ENCODE data around the gene CNOT4. TPM values are rescaled to one million over a fixed set of nuclear protein-coding genes. Genes with fewer than 3 reads are reported as not detected.

The CNOT4 gene
- total RNA-seq, 1 experiment from 2014 or later = 22.0 TPM

GRCh38 chr7:135558337-135558767 lies 48.5 kb upstream of the CNOT4 start:
- BruUV-seq (replicated peaks) = no TSS peak
- peaks cover 4% of the 10 kb centered on the region for H3K27me3 Mint-ChIP-seq (ENCODE audit: insufficient read depth, unreplicated experiment)
- H3K4me3 ChIP-seq (ENCODE audit: low read depth, low read length) = peak overlapping the region; percentile 82
- peaks cover 7% of the 10 kb centered on the region for H3K4me1 Mint-ChIP-seq (ENCODE audit: low read depth, unreplicated experiment)
- H3K36me3 ChIP-seq (ENCODE audit: control insufficient read depth, insufficient read depth, low read length) = no peaks in the 10 kb centered on the region
- H3K9me3 ChIP-seq = no peaks in the 10 kb centered on the region
- ChIA-PET POLR2A (no interaction called here), CTCF (interaction anchor here (0.6 kb wide), 1 partner anchor 223 kb away, joined by 3 read pairs; no protein-coding TSS in a partner anchor)
- no peaks in the 10 kb centered on the region for H3K36me3 Mint-ChIP-seq (ENCODE audit: insufficient read depth, unreplicated experiment)
- H3K9me3 Mint-ChIP-seq (ENCODE audit: unreplicated experiment) = no peaks in the 10 kb centered on the region
- peaks cover 28% of the 10 kb centered on the region for H3K4me1 ChIP-seq
- intact Hi-C loops (cut with micrococcal nuclease; ENCODE audit: unreplicated experiment) = loop anchor here (1.0 to 5.0 kb wide), 4 partner anchors 46 to 278 kb away; no protein-coding TSS in a partner anchor
- H3K4me3 Mint-ChIP-seq (ENCODE audit: unreplicated experiment) = no peak overlapping the region
- no peak overlapping the region for H3K27ac Mint-ChIP-seq (ENCODE audit: unreplicated experiment)
- DNase-seq = peak; percentile 72 to 74
- no peaks in the 10 kb centered on the region for H3K27me3 ChIP-seq (replicated peaks; ENCODE audit: control insufficient read depth, insufficient read depth, low read length)
- TF ChIP-seq, protein P1, sequence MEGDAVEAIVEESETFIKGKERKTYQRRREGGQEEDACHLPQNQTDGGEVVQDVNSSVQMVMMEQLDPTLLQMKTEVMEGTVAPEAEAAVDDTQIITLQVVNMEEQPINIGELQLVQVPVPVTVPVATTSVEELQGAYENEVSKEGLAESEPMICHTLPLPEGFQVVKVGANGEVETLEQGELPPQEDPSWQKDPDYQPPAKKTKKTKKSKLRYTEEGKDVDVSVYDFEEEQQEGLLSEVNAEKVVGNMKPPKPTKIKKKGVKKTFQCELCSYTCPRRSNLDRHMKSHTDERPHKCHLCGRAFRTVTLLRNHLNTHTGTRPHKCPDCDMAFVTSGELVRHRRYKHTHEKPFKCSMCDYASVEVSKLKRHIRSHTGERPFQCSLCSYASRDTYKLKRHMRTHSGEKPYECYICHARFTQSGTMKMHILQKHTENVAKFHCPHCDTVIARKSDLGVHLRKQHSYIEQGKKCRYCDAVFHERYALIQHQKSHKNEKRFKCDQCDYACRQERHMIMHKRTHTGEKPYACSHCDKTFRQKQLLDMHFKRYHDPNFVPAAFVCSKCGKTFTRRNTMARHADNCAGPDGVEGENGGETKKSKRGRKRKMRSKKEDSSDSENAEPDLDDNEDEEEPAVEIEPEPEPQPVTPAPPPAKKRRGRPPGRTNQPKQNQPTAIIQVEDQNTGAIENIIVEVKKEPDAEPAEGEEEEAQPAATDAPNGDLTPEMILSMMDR (IDR thresholded peaks at IDR 0.05; ENCODE audit: insufficient read depth in 1 of 2, low read depth in 1 of 2, low read length in 1 of 2, severe bottlenecking in 1 of 2, unreplicated experiment in 1 of 2) = peak; percentile 45 to 51

DNA sequence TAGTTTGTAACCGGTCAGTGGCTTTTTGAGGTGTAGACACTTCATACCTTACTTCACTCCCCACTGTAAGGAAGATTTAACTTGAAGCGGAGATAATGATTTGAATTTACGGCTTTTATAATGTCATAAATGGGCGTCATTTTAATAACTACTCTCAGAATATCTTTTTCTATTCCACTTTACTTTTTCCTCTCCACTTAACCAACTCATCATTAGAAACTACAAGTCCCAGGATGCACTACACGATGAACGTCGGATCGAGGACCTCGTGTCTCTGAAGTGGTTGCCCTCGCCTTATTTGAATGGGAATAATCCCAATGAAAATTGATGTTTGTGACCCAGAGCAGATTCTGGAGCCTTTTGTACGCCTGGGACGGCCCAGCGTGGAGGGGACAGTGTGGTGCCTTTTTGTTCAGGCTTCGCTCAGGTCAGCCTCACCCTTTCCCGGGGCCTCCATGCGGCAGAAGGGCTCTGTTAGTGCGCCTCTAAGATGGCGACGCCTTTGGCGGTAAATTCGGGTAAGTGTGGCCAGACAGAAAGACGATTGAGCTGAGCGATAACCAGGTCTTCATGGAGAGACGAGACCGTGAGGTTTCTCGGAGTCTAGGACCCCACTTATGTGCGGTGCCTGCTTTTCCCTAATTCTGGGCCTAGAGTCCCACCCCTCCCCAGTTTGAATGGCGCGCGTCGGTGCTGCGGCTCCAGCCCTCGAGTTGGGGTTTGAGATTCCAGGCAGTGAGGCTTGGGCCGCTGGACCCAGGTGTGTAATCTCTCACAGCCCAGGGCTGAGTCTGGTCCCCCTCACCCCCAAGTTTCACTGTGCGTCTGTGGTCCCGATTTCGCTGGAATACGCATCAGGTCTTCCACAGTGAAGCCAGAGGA lies 47.8 kb upstream of the CNOT4 start, which contains the start of gene NUP205:
TSS of gene NUP205 (plus strand) at position 463 of the 882 bp plus-strand sequence. CDS start at position 491, 28 bp downstream.
- TF ChIP-seq, protein P1 (IDR thresholded peaks at IDR 0.05; ENCODE audit: insufficient read depth in 1 of 2, low read depth in 1 of 2, low read length in 1 of 2, severe bottlenecking in 1 of 2, unreplicated experiment in 1 of 2) = no peak
- H3K27ac Mint-ChIP-seq (ENCODE audit: unreplicated experiment) = no peak within 1 kb of the TSS
- peak within 1 kb of the TSS; percentile 82 for H3K4me3 ChIP-seq (ENCODE audit: low read depth, low read length)
- H3K27me3 ChIP-seq (replicated peaks; ENCODE audit: control insufficient read depth, insufficient read depth, low read length) = no peaks in the 10 kb centered on the region
- no peaks in the 10 kb centered on the region for H3K36me3 Mint-ChIP-seq (ENCODE audit: insufficient read depth, unreplicated experiment)
- no peaks in the 10 kb centered on the region for H3K9me3 ChIP-seq
- peak; percentile 79 to 85 for DNase-seq
- H3K4me1 Mint-ChIP-seq (ENCODE audit: low read depth, unreplicated experiment) = peaks cover 7% of the 10 kb centered on the region
- no peak within 1 kb of the TSS for H3K4me3 Mint-ChIP-seq (ENCODE audit: unreplicated experiment)
- intact Hi-C loops (cut with micrococcal nuclease; ENCODE audit: unreplicated experiment) = loop anchor here (1.0 to 5.0 kb wide), 4 partner anchors 45 to 277 kb away; no protein-coding TSS in a partner anchor
- ChIA-PET POLR2A (no interaction called here), CTCF (interaction anchor here (0.6 kb wide), 1 partner anchor 222 kb away, joined by 3 read pairs; no protein-coding TSS in a partner anchor)
- TSS peak; percentile 96 for BruUV-seq (replicated peaks)
- H3K36me3 ChIP-seq (ENCODE audit: control insufficient read depth, insufficient read depth, low read length) = no peaks in the 10 kb centered on the region
- H3K4me1 ChIP-seq = peaks cover 23% of the 10 kb centered on the region
- H3K27me3 Mint-ChIP-seq (ENCODE audit: insufficient read depth, unreplicated experiment) = peaks cover 4% of the 10 kb centered on the region
- no peaks in the 10 kb centered on the region for H3K9me3 Mint-ChIP-seq (ENCODE audit: unreplicated experiment)

GRCh38 chr7:135553346-135553745 lies 43.4 kb upstream of the CNOT4 start:
- Mint-ChIP-seq H3K27ac (ENCODE audit: unreplicated experiment) (no peak overlapping the region), H3K9me3 (ENCODE audit: unreplicated experiment) (no peaks in the 10 kb centered on the region), H3K4me1 (ENCODE audit: low read depth, unreplicated experiment) (no peaks in the 10 kb centered on the region), H3K36me3 (ENCODE audit: insufficient read depth, unreplicated experiment) (no peaks in the 10 kb centered on the region), H3K27me3 (ENCODE audit: insufficient read depth, unreplicated experiment) (peaks cover 4% of the 10 kb centered on the region), H3K4me3 (ENCODE audit: unreplicated experiment) (no peak overlapping the region)
- ChIA-PET POLR2A (no interaction called here), CTCF (no interaction called here)
- H3K36me3 ChIP-seq (ENCODE audit: control insufficient read depth, insufficient read depth, low read length) = no peaks in the 10 kb centered on the region
- BruUV-seq (replicated peaks) = no TSS peak
- no peak overlapping the region for H3K4me3 ChIP-seq (ENCODE audit: low read depth, low read length)
- no peaks in the 10 kb centered on the region for H3K27me3 ChIP-seq (replicated peaks; ENCODE audit: control insufficient read depth, insufficient read depth, low read length)
- TF ChIP-seq, protein P1 (IDR thresholded peaks at IDR 0.05; ENCODE audit: insufficient read depth in 1 of 2, low read depth in 1 of 2, low read length in 1 of 2, severe bottlenecking in 1 of 2, unreplicated experiment in 1 of 2) = no peak
- H3K9me3 ChIP-seq = no peaks in the 10 kb centered on the region
- no peak for DNase-seq
- H3K4me1 ChIP-seq = peaks cover 6% of the 10 kb centered on the region; the same call in 1 of the 2 replicates
- intact Hi-C loops (cut with micrococcal nuclease; ENCODE audit: unreplicated experiment) = no loop called here
